Loucy (cell line): Measurements from ENCODE around the gene BICD1.
"Not testable (repeated sequence)": the region's sequence is repeated elsewhere in the genome, so short reads cannot be mapped to it uniquely, and the experiment has no call there.

Experiments used
- H2AFZ ChIP-seq: fragments of 200-600 bp; sonication (generic); 2 replicates; pipeline ENCODE4 v1.6.0; 2016; ENCODE audit warnings: antibody characterized with exemption, mild to moderate bottlenecking, low read length, moderate library complexity
- H3F3A ChIP-seq: fragments of 200-600 bp; 2 replicates; pipeline ENCODE4 v1.6.0; 2016; ENCODE audit warnings: antibody characterized with exemption, low read depth, mild to moderate bottlenecking
- H3K27me3 ChIP-seq: fragments of 200-600 bp; sonication (generic); 2 replicates; pipeline ENCODE4 v1.6.1; 2014; ENCODE audit warnings: low read length, mild to moderate bottlenecking; ENCODE audit not compliant: insufficient read depth, poor library complexity, severe bottlenecking
- H3K36me3 ChIP-seq: fragments of 200-600 bp; sonication (generic); 2 replicates; pipeline ENCODE4 v1.6.1; 2016; ENCODE audit warnings: low read length; ENCODE audit not compliant: insufficient read depth
- H3K4me1 ChIP-seq: fragments of 200-600 bp; sonication (generic); 2 replicates; pipeline ENCODE4 v1.5.1; 2014; ENCODE audit warnings: low read length, mild to moderate bottlenecking; ENCODE audit not compliant: insufficient read depth, poor library complexity, severe bottlenecking
- H3K4me2 ChIP-seq: fragments of 200-600 bp; sonication (generic); 2 replicates; pipeline ENCODE4 v1.6.0; 2014; ENCODE audit warnings: antibody characterized with exemption, low read length, low read depth, mild to moderate bottlenecking; ENCODE audit not compliant: poor library complexity, severe bottlenecking
- H3K4me3 ChIP-seq: fragments of 200-600 bp; sonication (generic); 2 replicates; pipeline ENCODE4 v1.5.1; 2014; ENCODE audit warnings: low read length, mild to moderate bottlenecking, mixed read lengths; ENCODE audit not compliant: poor library complexity, severe bottlenecking
- H3K79me2 ChIP-seq: fragments of 200-600 bp; sonication (generic); 2 replicates; pipeline ENCODE4 v1.6.1; 2014; ENCODE audit warnings: low read length; ENCODE audit not compliant: insufficient read depth
- H3K9ac ChIP-seq: fragments of 200-600 bp; sonication (generic); 2 replicates; pipeline ENCODE4 v1.6.0; 2014; ENCODE audit warnings: mild to moderate bottlenecking, low read depth, low read length, moderate library complexity; ENCODE audit not compliant: poor library complexity, severe bottlenecking
- H3K9me2 ChIP-seq: fragments of 200-600 bp; sonication (generic); replicated peaks from 2 replicates; pipeline ENCODE4 v1.6.1; 2016; ENCODE audit warnings: low read depth, low read length, mixed read lengths
- H3K9me3 ChIP-seq: fragments of 200-600 bp; sonication (generic); 2 replicates; pipeline ENCODE4 v1.6.1; 2014; ENCODE audit warnings: mild to moderate bottlenecking, antibody characterized with exemption, low read length, low read depth; ENCODE audit not compliant: insufficient read depth
- H4K20me1 ChIP-seq: fragments of 200-600 bp; sonication (generic); 2 replicates; pipeline ENCODE4 v1.6.0; 2014; ENCODE audit warnings: antibody characterized with exemption, low read length, mild to moderate bottlenecking; ENCODE audit not compliant: insufficient read depth, poor library complexity, severe bottlenecking
- EZH2phosphoT487 ChIP-seq: fragments of 200-600 bp; IDR thresholded peaks from 2 replicates; pipeline ENCODE4 v1.6.1; 2018; ENCODE audit warnings: antibody characterized with exemption, mild to moderate bottlenecking, moderate library complexity, borderline replicate concordance
- TF ChIP-seq, protein P1 (sequence below): fragments of 200-600 bp; sonication (generic); conservative IDR thresholded peaks from 2 replicates; pipeline ENCODE4 v1.5.1; 2014; ENCODE audit warnings: mild to moderate bottlenecking, antibody characterized with exemption, low read length

The BICD1 gene

DNA sequence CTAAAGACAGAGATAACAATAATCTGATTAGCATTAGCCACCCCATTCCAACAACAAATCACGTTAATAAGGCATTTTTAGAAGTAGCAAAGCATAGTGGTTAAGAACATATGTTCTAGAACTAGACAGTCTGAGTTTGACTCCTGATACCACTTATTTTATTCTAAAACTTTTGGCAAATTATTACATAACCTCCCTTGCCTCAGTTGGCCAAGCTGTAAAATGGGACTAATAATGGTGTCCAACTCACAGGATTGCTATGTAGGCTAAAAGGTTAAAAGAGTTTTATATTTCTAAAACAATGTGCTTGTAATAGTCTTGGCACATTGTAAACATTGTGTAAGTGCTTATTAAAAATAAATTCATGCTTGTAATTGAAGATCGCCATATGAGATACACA, 168.0 kb downstream of the BICD1 start:
- H3K9ac ChIP-seq, result no peak overlapping the region
- H3K36me3 ChIP-seq, result no peaks in the 10 kb centered on the region
- H3F3A ChIP-seq, result no peaks in the 10 kb centered on the region
- H3K9me2 ChIP-seq, result no peaks in the 10 kb centered on the region
- H3K4me2 ChIP-seq, result no peak overlapping the region
- no peaks in the 10 kb centered on the region for H3K27me3 ChIP-seq
- H2AFZ ChIP-seq, result no peak overlapping the region
- no peak for TF ChIP-seq EZH2phosphoT487
- TF ChIP-seq, protein P1, sequence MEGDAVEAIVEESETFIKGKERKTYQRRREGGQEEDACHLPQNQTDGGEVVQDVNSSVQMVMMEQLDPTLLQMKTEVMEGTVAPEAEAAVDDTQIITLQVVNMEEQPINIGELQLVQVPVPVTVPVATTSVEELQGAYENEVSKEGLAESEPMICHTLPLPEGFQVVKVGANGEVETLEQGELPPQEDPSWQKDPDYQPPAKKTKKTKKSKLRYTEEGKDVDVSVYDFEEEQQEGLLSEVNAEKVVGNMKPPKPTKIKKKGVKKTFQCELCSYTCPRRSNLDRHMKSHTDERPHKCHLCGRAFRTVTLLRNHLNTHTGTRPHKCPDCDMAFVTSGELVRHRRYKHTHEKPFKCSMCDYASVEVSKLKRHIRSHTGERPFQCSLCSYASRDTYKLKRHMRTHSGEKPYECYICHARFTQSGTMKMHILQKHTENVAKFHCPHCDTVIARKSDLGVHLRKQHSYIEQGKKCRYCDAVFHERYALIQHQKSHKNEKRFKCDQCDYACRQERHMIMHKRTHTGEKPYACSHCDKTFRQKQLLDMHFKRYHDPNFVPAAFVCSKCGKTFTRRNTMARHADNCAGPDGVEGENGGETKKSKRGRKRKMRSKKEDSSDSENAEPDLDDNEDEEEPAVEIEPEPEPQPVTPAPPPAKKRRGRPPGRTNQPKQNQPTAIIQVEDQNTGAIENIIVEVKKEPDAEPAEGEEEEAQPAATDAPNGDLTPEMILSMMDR, result no peak
- H3K4me1 ChIP-seq, result peaks cover 36% of the 10 kb centered on the region
- H3K9me3 ChIP-seq, result no peaks in the 10 kb centered on the region
- H3K79me2 ChIP-seq, result no peaks in the 10 kb centered on the region
- H4K20me1 ChIP-seq, result no peaks in the 10 kb centered on the region
- no peak overlapping the region for H3K4me3 ChIP-seq

DNA sequence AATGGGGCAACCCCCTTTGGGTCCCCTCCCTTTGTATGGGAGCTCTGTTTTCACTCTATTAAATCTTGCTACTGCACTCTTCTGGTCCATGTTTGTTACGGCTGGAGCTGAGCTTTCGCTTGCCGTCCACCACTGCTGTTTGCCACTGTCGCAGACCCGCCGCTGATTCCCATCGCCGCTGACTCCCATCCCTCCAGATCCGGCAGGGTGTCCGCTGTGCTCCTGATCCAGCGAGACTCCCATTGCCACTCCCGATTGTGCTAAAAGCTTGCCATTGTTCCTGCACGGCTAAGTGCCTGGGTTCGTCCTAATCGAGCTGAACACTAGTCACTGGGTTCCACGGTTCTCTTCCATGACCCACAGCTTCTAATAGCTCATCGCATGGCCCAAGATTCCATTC, 168.9 kb downstream of the BICD1 start:
- H3K9me2 ChIP-seq, H2AFZ ChIP-seq, H3K36me3 ChIP-seq, H3K4me3 ChIP-seq, H3K9me3 ChIP-seq, H3K27me3 ChIP-seq, H3K79me2 ChIP-seq, H3K9ac ChIP-seq, H4K20me1 ChIP-seq, H3K4me2 ChIP-seq, H3F3A ChIP-seq: not testable (repeated sequence)
- peaks cover 36% of the 10 kb centered on the region for H3K4me1 ChIP-seq

DNA sequence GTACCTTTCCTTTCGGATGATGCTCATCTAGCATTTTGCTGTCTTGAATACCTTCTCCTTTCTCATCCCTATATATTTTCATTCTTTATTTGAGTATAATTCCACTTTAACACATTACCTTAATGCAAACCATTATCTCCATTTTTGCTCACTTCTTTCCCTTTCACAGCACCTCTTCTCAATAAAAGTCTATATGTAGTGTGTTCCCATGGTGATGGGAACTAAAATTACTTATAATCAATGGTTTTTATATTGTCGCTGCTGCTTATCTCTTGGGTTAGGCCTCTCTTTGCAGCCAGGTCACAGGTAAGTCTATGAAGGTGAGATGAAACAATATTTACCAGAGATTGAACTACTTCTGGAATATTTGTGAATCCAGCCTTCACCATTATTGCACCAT, 171.1 kb downstream of the BICD1 start:
- no peak overlapping the region for H3K4me2 ChIP-seq

DNA sequence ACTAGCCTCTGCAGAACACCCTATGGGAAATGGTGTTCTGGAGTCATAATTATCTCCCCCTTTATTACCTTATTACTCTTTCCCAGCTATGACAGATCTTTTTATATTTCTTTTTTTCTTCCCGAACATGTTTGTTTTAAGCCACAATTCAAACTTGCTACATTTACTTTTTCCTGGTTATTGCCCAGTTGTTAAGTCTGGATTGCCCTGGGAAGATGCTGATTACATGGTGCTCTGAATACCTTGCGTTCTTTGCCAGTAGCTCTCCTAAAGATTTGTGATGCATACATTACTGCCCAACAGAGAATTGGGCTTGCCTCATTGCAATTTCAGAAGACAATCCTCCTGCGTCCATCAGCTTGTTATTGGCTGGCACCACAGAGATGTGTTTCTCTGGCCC, 174.5 kb downstream of the BICD1 start:
- Histone ChIP-seq H3K36me3 (no peaks in the 10 kb centered on the region), H2AFZ (no peak overlapping the region), H3K9me2 (no peaks in the 10 kb centered on the region), H3K9ac (no peak overlapping the region), H3K4me1 (no peaks in the 10 kb centered on the region), H3K4me2 (no peak overlapping the region), H3K79me2 (no peaks in the 10 kb centered on the region), H3K9me3 (no peaks in the 10 kb centered on the region), H3K4me3 (no peak overlapping the region), H4K20me1 (no peaks in the 10 kb centered on the region), H3K27me3 (no peaks in the 10 kb centered on the region), H3F3A (no peaks in the 10 kb centered on the region)
- TF ChIP-seq, protein P1, result no peak
- TF ChIP-seq EZH2phosphoT487, result no peak

More for the DNA sequence above, 171.1 kb downstream of the BICD1 start:
- Histone ChIP-seq H3K36me3 (no peaks in the 10 kb centered on the region), H3K9me3 (no peaks in the 10 kb centered on the region), H4K20me1 (no peaks in the 10 kb centered on the region), H3K27me3 (no peaks in the 10 kb centered on the region), H3F3A (no peaks in the 10 kb centered on the region), H3K4me3 (no peak overlapping the region), H3K79me2 (no peaks in the 10 kb centered on the region), H2AFZ (no peak overlapping the region), H3K4me1 (peaks cover 16% of the 10 kb centered on the region), H3K9me2 (no peaks in the 10 kb centered on the region), H3K9ac (no peak overlapping the region)
- TF ChIP-seq, protein P1, result no peak
- TF ChIP-seq EZH2phosphoT487, result no peak
